HS-5 (cell line): ENCODE measurements around the gene LILRB2.
"Not testable (repeated sequence)": the region's sequence is repeated elsewhere in the genome, so short reads cannot be mapped to it uniquely, and the experiment has no call there.

Experiments
- DNase-seq: peaks from one replicate; pipeline ENCODE4 v3.0.0-alpha.2; 2012; ENCODE audit warnings: low read depth

LILRB2 gene

DNA sequence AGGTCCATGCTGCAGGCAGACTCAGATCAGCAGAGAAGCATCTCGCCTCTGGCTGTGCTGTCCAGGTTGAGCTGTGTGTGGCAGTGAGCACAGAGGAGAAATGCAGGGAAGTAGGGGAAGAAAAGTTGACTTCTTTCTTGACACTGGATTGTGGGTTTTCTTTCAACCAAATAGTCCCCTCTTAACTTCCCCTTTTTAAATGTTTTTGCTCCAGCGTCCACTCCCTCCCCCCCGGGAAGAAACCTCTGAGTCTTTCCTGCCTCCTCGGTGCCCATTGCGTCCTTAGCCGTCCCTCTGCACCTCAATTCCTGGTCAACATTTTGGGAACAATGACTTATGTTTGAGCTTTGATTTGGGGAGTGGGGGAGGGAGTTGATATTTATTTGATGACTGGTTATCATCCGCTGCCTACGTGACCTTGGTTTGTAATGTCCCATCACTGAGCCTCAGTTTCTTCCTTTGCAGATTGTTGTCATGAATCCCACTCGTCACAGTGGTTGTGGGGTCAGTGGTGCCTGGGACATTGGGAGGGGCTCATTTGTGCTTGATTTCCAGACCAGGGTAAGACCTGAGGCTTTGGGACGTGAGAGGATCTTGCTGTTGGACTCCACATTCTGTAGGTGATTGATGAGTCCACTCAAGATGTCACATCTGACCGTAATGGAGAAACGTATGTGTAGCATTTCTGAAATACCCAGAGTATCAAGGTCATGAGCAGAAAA, at the start of gene LILRB2:
TSS of gene LILRB2 (minus strand) at position 104 of the 722 bp plus-strand sequence. CDS start 614 bp downstream, outside the sequence.
- no peak for DNase-seq

DNA sequence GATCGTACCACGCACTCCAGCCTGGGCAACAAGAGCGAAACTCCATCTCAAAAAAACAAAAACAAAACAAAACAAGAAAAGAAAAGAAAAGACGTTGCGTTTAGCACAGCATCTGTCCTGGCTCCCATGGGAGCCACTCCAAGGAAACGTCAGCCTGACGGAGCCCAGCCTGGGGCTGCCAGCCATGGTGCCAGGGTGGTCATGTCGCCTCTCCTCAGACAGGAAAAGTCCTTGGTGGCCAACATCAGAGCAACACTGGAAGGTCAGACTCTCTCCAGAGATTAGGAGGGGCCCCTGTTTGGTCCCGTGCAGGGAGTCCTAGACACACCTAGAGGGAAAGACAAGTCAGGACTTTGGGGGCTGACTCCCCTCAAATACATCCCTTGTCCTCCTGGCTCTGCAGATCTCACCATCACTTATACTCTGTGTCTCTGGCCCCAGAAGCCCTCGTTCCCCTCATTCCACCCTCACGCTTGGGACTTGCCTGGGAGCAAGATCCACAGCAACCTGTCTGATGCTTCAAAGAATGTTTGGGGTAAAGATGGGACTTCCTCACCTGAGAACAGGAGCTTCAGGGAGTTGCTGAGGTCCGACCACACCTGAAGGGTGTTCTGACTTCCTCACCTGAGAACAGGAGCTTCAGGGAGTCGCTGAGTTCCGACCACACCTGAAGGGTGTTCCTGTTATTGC, 48.7 kb upstream of the LILRB2 start:
- no peak for DNase-seq

DNA sequence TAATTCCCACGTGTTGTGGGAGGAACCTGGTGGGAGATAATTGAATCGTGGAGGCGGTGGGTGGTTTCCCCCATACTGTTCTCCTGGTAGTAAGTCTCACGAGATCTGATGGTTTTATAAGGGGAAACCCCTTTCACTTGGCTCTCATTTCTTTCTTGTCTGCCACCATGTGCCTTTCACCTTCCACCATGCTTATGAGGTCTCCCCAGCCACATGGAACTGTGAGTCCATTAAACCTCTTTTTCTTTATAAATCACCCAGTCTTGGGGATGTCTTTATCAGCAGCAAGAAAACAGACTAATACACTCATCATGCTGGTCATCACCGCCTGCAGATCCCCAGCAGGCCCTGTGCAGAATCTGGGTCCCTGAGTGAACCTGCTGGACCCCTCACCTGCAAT, 47.9 kb upstream of the LILRB2 start:
- DNase-seq, result not testable (repeated sequence)

DNA sequence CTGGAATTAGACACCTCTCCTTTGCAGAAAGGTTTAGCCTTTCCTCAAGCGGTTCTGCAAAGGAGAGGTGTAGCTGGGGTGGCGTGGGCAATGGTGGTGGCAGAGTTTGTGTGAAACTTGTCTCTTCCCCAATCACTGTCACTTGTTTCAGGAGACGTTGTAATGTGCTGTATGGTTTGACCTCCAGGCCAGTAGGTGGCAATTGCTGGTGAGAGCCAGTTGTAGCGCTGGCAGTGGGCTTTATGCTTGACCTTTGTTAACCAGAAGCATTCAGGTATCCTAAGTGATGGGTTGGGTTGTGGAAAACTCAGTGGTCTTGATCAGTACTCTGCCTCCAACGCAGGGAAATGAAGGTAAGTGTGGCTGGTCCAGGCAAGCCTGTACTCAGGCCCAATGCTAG, 44.7 kb upstream of the LILRB2 start:
- no peak for DNase-seq

DNA sequence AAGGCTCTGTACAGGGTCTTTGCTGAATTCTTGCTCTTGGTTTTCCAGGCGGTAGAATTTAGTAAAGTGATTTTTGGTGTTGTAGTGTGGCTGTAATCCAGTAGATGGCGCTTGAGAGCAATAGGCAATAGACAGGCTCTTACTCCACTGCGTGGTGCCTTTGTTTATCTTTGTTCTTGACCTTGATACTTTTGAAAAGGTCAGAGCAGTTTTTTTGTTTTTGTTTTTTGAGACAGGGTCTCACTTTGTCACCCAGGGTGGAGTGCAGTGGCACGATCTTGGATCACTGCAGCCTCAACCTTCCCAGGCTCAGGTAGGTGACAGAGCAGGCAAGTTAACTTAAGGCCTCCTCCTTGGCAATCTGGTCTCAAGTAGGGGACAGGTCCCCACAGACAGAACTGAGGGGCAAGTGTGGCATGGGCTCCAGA, 44.3 kb upstream of the LILRB2 start:
- peak; percentile 11 for DNase-seq

DNA sequence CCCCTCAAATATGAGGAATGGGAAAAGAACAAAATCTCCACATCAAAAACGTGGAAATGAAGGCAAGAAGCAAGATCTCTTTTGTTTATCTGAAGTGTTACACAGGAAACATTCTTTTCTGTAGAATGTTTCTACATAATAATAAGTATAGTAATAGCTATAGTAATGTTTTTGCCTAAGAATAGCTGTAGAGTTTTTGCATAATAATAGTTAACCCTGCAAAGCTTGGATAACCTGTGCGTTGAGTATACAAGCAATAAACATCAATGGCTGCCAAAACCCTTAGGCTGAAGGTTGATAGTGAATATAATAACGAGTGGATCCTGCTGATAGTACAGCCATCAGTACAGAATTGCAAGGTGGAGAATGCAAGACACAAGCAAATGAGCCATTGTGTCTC, 43.2 kb upstream of the LILRB2 start:
- no peak for DNase-seq

DNA sequence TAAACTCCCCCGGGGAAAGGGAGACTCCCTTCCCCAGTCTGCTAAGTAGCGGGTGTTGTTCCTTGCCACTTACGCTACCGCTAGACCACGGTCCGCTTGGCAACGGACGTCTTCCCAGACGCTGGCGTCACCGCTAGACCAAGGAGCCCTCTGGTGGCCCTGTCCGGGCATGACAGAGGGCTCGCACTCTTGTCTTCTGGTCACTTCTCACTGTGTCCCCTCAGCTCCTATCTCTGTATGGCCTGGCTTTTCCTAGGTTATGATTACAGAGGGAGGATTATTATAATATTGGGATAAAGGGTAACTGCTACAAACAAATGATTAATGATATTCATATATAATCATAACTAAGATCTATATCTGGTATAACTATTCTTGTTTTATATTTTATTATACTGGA, 42.0 kb upstream of the LILRB2 start:
- DNase-seq, result not testable (repeated sequence)

DNA sequence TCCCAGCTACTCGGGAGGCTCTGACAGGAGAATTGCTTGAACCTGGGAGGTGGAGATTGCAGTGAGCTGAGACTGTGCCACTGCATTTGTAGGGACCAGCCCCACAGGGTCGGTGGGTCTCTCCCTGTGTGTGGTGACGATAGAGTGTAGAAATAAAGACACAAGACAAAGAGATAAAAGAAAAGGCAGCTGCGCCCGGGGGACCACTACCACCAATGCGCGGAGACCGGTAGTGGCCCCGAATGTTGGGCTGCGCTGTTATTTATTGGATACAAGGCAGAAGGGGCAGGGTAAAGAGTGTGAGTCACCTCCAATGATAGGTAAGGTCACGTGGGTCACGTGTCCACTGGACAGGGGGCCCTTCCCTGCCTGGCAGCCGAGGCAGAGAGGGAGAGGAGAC, 41.4 kb upstream of the LILRB2 start:
- DNase-seq, result not testable (repeated sequence)

DNA sequence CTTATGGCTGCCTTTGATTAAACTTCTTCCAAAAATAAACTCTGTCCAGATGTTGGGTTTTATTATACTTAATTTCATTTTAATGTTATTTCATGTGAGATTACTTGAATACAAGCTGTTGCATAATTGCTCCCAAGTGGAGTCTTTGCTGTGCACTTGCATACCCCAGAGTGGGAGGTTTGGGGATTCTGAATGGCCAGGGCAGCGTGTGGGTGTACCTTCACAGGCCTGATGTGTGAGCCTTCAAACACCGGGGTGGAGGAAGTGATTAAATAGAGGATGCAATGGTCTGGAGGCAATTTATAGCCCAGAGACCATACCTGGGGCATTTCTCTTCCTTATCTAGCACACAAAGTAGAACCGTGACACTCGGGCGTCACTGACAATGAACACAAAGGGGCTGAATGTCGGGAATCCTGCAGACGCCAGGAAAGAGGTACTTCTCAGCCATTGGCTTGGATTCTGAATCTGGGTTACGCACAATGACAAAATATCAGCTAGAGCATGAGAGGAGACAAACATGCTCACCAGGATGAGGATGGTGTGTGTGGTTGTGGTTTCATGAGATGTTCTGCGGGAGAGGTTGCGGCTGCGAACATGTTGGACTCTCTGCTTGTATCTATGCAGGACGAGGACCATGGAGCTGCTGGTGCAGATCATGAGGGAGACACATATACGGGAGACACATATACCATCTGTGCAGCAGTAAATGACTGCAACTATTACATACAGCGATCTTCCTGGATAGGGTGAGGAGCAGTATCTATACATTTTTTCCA, 39.2 kb upstream of the LILRB2 start:
- DNase-seq, result no peak

DNA sequence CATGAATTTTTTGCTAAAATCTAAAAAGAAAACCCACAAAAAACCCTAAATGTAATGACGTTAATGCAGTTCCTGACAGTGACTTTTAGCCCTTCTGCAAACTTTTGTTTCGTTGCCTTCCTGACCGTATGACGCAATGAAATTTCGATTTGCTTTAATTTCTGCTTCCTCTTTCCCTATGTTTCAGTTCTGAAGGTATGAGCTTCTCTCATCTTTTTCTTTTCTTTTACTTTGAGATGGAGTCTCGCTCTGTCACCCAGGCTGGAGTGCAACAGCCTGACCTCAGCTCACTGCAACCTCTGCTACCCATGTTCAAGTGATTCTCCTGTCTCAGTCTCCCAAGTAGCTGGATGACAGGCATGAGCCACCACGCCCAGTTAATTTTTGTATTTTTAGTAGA, 38.1 kb upstream of the LILRB2 start:
- DNase-seq, result no peak

DNA sequence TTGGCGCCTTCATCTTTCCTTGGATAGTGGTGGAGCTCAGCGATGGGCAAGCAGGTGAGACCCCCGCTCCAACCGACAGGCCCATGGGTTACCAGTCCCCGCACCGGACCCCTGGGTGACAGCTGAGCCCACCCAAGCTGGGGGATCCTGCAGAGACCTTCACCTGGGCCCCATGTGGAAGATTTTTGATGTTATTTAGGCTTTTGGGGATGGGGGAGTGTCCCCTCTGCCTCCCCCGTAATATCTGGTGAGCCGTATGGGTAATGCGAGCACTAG, 37.0 kb upstream of the LILRB2 start:
- DNase-seq, result no peak

DNA sequence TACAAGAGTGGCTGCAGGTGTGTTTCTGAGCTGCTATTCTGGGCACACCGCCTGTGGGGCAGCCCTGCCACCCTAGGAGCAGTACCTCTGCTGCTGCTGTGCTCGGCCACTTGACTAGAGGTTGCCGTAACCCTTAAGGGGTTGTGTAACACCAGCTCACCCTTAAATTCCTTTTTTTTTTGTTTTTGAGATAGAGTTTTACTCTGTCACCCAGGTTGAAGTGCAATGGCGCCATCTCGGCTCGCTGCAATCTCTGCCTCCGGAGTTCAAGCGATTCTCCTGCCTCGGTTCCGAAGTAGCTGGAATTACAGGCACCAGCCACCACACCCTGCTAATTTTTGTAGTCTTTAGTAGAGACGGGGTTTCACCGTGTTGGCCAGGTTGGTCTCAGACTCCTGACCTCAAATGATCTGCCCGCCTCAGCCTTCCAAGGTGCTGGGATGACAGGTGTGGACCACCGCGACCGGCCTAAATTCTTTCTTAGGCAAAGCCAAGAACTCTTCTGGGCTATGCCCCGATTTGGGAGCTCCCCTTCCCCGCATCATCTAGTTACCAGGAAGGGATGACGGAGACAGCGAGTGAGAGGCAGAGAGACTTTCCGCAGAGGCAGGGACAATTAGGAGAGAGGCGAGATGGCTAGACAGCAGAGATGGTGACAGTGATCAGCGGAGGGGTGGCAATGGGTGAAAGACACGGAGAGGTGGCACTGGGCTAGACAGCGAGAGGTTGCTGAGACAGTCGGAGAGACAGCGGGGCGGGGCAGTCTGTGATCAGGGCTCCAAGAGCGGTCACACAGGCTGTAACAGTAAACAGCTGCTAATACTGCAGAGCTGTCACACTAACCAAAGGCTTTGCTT, 36.4 kb upstream of the LILRB2 start:
- DNase-seq, result no peak

DNA sequence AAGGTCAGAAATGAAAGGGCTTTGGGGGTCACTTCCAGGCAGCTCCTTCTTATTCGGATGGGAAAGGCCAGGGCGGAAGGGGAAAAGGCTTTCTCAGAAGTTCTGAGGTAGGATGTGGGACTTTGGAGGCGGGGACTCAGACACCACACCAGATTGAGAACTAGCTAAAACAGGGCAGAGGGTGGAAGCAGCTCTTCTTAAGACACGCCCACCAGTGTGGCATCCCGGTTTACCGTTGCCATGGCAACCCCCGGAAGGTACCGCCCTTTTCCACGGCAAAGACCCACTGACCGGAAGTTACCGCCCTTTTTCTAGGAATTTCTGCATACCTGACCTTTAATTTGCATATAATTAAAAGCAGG, 35.8 kb upstream of the LILRB2 start:
- DNase-seq, result no peak

DNA sequence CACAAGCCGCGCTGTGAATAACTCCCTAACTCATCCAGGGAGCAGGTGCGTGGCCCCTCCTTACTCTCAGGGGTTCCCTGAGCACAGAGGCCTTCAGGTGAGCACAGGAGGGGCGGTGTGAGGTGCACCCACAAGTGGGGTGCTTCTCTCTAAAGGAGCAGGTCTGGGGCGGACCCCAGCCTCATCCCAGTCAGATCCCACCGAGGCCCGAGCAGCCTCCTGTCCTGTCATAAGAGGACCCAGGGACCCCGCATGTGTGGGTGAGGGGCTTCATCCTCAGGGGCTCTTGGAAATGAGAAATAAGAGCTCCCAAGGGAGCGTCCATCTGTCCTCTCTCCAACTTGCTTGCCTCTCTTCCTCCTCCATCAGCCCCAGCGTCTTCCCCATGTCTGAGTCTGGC, 35.0 kb upstream of the LILRB2 start:
- DNase-seq, result no peak

DNA sequence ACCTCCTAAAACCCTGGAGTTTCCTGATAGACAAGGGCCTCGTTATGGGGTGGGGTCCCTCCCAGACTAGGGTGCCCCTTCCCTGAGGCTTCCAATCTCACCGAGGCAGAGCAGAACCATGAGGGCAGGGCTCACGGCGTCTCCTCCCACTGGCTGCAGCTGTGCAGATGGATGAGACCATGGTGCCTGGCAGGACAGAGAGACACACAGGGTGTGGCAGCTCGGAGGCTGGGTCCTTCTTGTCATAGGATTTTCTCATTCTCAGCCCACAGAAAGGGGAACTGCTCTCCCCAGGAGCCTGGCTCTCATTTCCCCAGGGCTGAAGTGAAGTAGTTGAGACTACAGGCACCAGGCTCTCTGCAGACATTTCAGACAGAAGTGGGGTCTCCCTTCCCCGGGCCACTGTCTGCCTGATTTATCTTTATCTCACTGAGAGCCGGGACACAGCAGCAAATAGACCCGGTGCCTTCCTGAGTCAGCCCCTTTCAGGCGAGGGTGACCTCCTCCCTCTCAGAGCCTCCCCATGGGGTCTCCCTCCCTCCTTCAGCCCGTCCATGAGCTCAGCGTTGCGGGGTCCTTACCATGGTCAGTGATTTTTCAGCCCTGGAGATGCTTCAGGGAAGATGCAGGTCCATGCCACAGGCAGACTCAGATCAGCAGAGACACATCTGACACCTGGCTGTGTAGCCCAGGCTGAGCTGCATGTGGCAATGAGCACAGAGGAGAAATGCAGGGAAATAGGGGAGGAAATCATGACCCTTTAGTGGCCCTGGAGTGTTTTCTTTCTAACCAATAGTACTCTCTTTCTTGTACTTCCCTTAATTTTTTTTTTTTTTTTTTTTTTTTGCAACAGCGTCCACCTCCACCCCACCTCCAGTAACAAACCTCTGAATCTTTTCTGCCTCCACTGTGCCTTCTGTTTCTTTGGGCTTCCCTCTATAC, 31.8 kb upstream of the LILRB2 start, which contains the start of gene LILRA5:
TSS of gene LILRA5 (minus strand) at position 731 of the 942 bp plus-strand sequence. CDS start at position 584, 147 bp downstream.
- no peak for DNase-seq

DNA sequence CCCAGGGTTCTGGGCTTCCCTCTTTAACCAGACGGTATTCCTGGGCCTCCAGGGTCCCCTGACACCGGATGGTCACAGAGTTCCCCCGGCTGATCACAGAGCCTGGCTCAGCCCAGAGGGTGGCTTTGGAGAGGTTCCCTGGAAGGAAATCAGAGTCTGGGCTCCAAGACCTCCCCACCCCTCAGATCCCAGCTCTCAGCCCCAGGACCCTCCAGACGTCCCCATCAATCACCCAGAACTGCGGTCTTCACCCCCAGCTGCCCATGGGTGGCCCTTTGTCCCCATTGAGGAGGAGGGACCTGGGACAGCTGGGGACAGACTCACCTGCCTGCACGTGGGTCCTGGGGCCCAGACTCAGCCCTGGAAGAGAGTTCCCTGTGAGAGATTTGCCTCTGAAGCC, 31.1 kb upstream of the LILRB2 start:
- DNase-seq, result no peak

DNA sequence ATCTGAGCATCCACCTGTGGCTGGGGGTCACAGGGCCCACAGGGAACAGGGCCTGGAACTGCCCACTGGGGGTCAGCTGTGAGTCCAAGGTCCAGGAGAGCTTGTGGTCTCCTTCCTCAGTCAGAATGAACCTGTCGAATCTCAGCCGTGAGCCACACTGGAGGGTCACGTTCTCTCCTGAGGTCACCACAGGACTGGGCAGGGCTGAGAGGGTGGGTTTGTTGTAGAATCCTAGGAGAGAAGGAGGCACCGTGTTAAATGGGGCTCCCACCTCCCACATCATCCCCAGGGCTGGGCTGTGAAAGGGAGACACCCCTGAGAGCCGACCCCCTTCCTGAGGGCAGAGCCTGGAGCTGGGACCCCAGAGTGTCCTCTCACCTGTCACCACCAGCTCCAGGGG, 30.6 kb upstream of the LILRB2 start:
- no peak for DNase-seq

DNA sequence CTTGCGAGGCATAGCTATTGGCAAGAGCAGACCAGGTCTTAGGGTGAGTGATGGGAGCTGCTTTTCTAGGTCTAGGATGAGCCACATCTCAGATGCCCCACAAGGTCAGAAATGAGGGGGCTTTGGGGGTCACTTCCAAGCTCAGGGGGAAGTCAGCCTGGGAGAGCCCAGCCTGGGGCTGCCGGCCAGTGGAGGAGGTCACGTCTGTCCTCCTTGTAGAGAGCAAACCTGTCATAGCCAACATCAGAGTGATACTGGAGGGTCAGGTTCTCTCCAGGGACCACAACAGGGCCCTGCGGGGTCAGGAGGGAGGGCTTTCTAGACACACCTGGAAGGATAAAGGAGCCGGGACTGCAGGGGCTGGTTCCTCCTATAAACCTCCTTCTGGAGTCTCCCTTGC, 29.6 kb upstream of the LILRB2 start:
- no peak for DNase-seq

DNA sequence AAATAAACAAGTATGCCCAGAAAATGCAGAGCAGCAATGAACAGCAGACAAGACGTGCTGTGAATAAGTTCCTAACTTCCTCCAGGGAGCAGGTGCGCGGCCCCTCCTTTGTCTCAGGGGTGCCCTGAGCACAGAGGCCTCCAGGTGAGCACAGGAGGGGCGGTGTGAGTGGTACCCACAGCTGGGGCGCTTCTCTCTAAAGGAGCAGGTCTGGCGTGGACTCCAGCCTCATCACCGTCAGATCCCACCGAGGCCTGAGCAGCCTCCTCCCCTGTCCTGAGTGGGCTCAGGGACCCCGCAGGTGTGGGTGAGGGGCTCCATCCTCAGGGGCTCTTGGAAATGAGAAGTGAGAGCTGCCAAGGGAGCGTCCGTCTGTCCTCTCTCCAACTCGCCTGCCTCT, 28.9 kb upstream of the LILRB2 start:
- DNase-seq, result no peak

DNA sequence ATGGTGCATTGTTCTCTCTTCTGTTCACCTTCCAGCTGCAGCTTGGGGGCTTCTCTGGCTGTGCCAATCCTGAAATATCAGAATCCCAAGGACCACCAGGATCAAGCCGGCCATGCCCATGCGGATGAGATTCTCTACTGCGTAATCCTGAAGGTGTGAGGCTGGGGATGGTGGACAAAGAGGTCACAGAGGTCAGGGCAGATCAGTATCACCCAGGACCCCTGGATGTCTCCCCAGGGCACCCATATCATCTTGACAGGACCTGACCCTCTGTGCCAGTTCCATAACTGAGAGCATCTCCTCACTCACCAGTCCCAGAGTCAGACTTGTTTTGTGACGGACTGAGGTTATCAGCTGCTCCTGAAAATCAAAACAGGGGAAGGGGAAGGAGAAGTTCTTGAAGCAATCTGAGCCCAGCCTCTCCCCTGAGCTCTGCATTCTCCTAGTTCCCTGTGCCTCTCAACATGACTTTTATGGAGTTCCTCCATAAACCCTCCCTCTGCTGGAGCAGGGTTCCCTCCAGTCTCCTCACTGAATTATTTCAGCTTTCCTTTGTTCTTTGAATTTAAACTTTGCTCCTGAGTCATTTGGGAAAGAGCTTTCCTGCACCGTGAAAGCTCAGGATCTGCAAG, 26.6 kb upstream of the LILRB2 start:
- DNase-seq, result no peak

DNA sequence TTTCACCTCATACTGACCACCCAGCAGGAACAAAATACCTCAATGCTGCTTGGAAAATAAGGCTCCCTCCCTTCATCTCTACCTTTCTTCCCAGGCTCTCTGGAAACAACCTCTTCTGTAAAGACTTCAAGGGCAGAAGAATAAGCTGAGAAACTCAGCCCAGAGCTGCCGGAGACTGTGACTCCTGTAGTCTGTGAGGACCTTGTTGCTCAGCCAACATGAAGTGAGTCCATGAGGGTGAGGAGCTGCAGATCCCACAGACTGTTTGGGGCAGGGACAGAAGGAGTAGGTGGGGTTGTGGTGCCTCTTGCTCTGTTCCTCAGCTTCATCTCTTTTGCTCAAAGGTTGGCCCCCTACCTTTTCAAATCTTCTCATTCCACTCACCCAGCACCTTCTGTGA, 24.2 kb upstream of the LILRB2 start:
- DNase-seq, result no peak
